Measurements from ENCODE around the gene DCTD.

The DCTD gene

GRCh38 chr4:182869697-182870096 is 47.5 kb downstream of the DCTD start:
- no peak for DNase-seq

- no peak for DNase-seq
These were observed 50.4 kb downstream of the DCTD start for GRCh38 chr4:182866746-182867145.

- no peak for DNase-seq
These were observed 53.7 kb downstream of the DCTD start for GRCh38 chr4:182863501-182863900.

- DNase-seq, result no peak
These were observed 54.3 kb downstream of the DCTD start for GRCh38 chr4:182862921-182863320.

GRCh38 chr4:182862141-182862875 is 54.9 kb downstream of the DCTD start:
- DNase-seq, result no peak

- DNase-seq, result no peak
These were observed 55.8 kb downstream of the DCTD start for GRCh38 chr4:182861346-182861745.

GRCh38 chr4:182859730-182860129 is 57.5 kb downstream of the DCTD start:
- DNase-seq, result no peak

- no peak for DNase-seq
These were observed 58.5 kb downstream of the DCTD start for GRCh38 chr4:182858711-182859110.

GRCh38 chr4:182856862-182857261 is 60.3 kb downstream of the DCTD start:
- no peak for DNase-seq

- no peak for DNase-seq
These were observed 61.3 kb downstream of the DCTD start for GRCh38 chr4:182855877-182856276.

- DNase-seq, result no peak
These were observed 61.9 kb downstream of the DCTD start for GRCh38 chr4:182855312-182855711.

- no peak for DNase-seq
These were observed 62.7 kb downstream of the DCTD start for GRCh38 chr4:182854466-182854865.

- DNase-seq, result no peak
These were observed 63.4 kb downstream of the DCTD start for GRCh38 chr4:182853731-182854330.

GRCh38 chr4:182848685-182849084 is 68.5 kb downstream of the DCTD start:
- DNase-seq, result no peak

GRCh38 chr4:182847576-182848450 is 69.4 kb downstream of the DCTD start:
- DNase-seq, result no peak

GRCh38 chr4:182846036-182846435 is 71.2 kb downstream of the DCTD start:
- DNase-seq, result no peak

- no peak for DNase-seq
These were observed 71.6 kb downstream of the DCTD start for GRCh38 chr4:182845618-182846017.

- DNase-seq, result no peak
These were observed 73.3 kb downstream of the DCTD start for GRCh38 chr4:182843808-182844325.

- DNase-seq, result no peak
These were observed 74.3 kb downstream of the DCTD start for GRCh38 chr4:182842759-182843390.

GRCh38 chr4:182842104-182842600 is 75.0 kb downstream of the DCTD start:
- no peak for DNase-seq

- no peak for DNase-seq
These were observed 77.1 kb downstream of the DCTD start for GRCh38 chr4:182840108-182840507.

Data from CD4-positive, alpha-beta T cell treated with Interleukin-1 beta for 1 hour (primary cell).